Measurements from ENCODE around the gene REG3G.

REG3G gene

GRCh38 chr2:79004680-79005079, 20.8 kb upstream of the REG3G start:
- POLR2A ChIA-PET: interaction anchor here (1.1 kb wide), 1 partner anchor 10 kb away, joined by 3 read pairs; no protein-coding TSS in a partner anchor
- no peak for DNase-seq (ENCODE audit: extremely low spot score)
- CTCF ChIA-PET: interaction anchor here (0.6 kb wide), 1 partner anchor 1008 kb away, joined by 5 read pairs; no protein-coding TSS in a partner anchor
- TF ChIP-seq ARNT (IDR thresholded peaks at IDR 0.05) (no peak), ELF4 (IDR thresholded peaks at IDR 0.05) (no peak), PKNOX1 (IDR thresholded peaks at IDR 0.05) (no peak)

- ChIA-PET CTCF (interaction anchor here (0.6 kb wide), 1 partner anchor 1009 kb away, joined by 5 read pairs; no protein-coding TSS in a partner anchor), POLR2A (interaction anchor here (1.1 kb wide), 1 partner anchor 11 kb away, joined by 3 read pairs; no protein-coding TSS in a partner anchor)
- no peak for DNase-seq (ENCODE audit: extremely low spot score)
- no peak for TF ChIP-seq FOXK2 (IDR thresholded peaks at IDR 0.05)
Measured at GRCh38 chr2:79005216-79005615, 20.3 kb upstream of the REG3G start.

GRCh38 chr2:79009388-79009787, 16.1 kb upstream of the REG3G start:
- DNase-seq (ENCODE audit: extremely low spot score): no peak
- CTCF ChIA-PET: no interaction called here
- POLR2A ChIA-PET: no interaction called here
- TF ChIP-seq ELF4 (IDR thresholded peaks at IDR 0.05) (no peak), NFRKB (IDR thresholded peaks at IDR 0.05) (no peak), FOXK2 (IDR thresholded peaks at IDR 0.05) (no peak), CTBP1 (IDR thresholded peaks at IDR 0.05; ENCODE audit: borderline replicate concordance) (no peak)

GRCh38 chr2:79011496-79011895, 14.0 kb upstream of the REG3G start:
- no peak for DNase-seq (ENCODE audit: extremely low spot score)
- ChIA-PET CTCF (no interaction called here), POLR2A (no interaction called here)
- no peak for TF ChIP-seq ZNF384 (IDR thresholded peaks at IDR 0.05)
- TF ChIP-seq PKNOX1 (IDR thresholded peaks at IDR 0.05): no peak
- TF ChIP-seq FOXM1 (IDR thresholded peaks at IDR 0.05; ENCODE audit: borderline replicate concordance): no peak
- TF ChIP-seq LEF1 (IDR thresholded peaks at IDR 0.05; ENCODE audit: borderline replicate concordance): no peak
- no peak for TF ChIP-seq BHLHE40 (IDR thresholded peaks at IDR 0.05; ENCODE audit: borderline replicate concordance)
- no peak for TF ChIP-seq ELF4 (IDR thresholded peaks at IDR 0.05)
- TF ChIP-seq CTBP1 (IDR thresholded peaks at IDR 0.05; ENCODE audit: borderline replicate concordance): no peak
- no peak for TF ChIP-seq NFRKB (IDR thresholded peaks at IDR 0.05)
- TF ChIP-seq HDGF (IDR thresholded peaks at IDR 0.05; ENCODE audit: borderline replicate concordance): no peak
- no peak for TF ChIP-seq SP1 (IDR thresholded peaks at IDR 0.05)
- no peak for TF ChIP-seq FOXK2 (IDR thresholded peaks at IDR 0.05)
- no peak for TF ChIP-seq L3MBTL2 (conservative IDR thresholded peaks at IDR 0.05)

- no peak for DNase-seq (ENCODE audit: extremely low spot score)
- POLR2A ChIA-PET: no interaction called here
- TF ChIP-seq FOXA1 (IDR thresholded peaks at IDR 0.05) (no peak), ELF4 (IDR thresholded peaks at IDR 0.05) (no peak), LEF1 (IDR thresholded peaks at IDR 0.05; ENCODE audit: borderline replicate concordance) (no peak), HDGF (IDR thresholded peaks at IDR 0.05; ENCODE audit: borderline replicate concordance) (no peak), SP1 (IDR thresholded peaks at IDR 0.05) (no peak), SUZ12 (IDR thresholded peaks at IDR 0.05) (no peak), ARNT (IDR thresholded peaks at IDR 0.05) (no peak), L3MBTL2 (conservative IDR thresholded peaks at IDR 0.05) (no peak), TARDBP (IDR thresholded peaks at IDR 0.05) (no peak), BHLHE40 (IDR thresholded peaks at IDR 0.05; ENCODE audit: borderline replicate concordance) (no peak)
- CTCF ChIA-PET: no interaction called here
Measured at GRCh38 chr2:79013629-79014028, 11.9 kb upstream of the REG3G start.

- ChIA-PET CTCF (no interaction called here), POLR2A (no interaction called here)
- TF ChIP-seq L3MBTL2 (conservative IDR thresholded peaks at IDR 0.05) (no peak), HDGF (IDR thresholded peaks at IDR 0.05; ENCODE audit: borderline replicate concordance) (no peak), FOXM1 (IDR thresholded peaks at IDR 0.05; ENCODE audit: borderline replicate concordance) (no peak), SP1 (IDR thresholded peaks at IDR 0.05) (no peak)
- DNase-seq (ENCODE audit: extremely low spot score): no peak
Measured at GRCh38 chr2:79016342-79016741, 9.2 kb upstream of the REG3G start.

- TF ChIP-seq FOXA1 (IDR thresholded peaks at IDR 0.05) (no peak), HDGF (IDR thresholded peaks at IDR 0.05; ENCODE audit: borderline replicate concordance) (no peak), PKNOX1 (IDR thresholded peaks at IDR 0.05) (no peak), FOXK2 (IDR thresholded peaks at IDR 0.05) (no peak), TARDBP (IDR thresholded peaks at IDR 0.05) (no peak), FOXM1 (IDR thresholded peaks at IDR 0.05; ENCODE audit: borderline replicate concordance) (no peak)
- ChIA-PET CTCF (no interaction called here), POLR2A (no interaction called here)
- DNase-seq (ENCODE audit: extremely low spot score): no peak
Measured at GRCh38 chr2:79026061-79026460, 559 bp downstream of the REG3G start.

- POLR2A ChIA-PET: no interaction called here
- no peak for DNase-seq (ENCODE audit: extremely low spot score)
- no peak for TF ChIP-seq HDGF (IDR thresholded peaks at IDR 0.05; ENCODE audit: borderline replicate concordance)
- TF ChIP-seq FOXA1 (IDR thresholded peaks at IDR 0.05): no peak
- no peak for TF ChIP-seq LEF1 (IDR thresholded peaks at IDR 0.05; ENCODE audit: borderline replicate concordance)
- no peak for TF ChIP-seq ELF4 (IDR thresholded peaks at IDR 0.05)
- TF ChIP-seq BHLHE40 (IDR thresholded peaks at IDR 0.05; ENCODE audit: borderline replicate concordance): no peak
- no peak for TF ChIP-seq TARDBP (IDR thresholded peaks at IDR 0.05)
- no peak for TF ChIP-seq PKNOX1 (IDR thresholded peaks at IDR 0.05)
- no peak for TF ChIP-seq ZNF384 (IDR thresholded peaks at IDR 0.05)
- TF ChIP-seq SUZ12 (IDR thresholded peaks at IDR 0.05): no peak
- no peak for TF ChIP-seq NFRKB (IDR thresholded peaks at IDR 0.05)
- TF ChIP-seq SP1 (IDR thresholded peaks at IDR 0.05): no peak
- CTCF ChIA-PET: interaction anchor here (0.7 to 2.1 kb wide), 2 partner anchors 180 to 191 kb away, joined by 3 to 11 read pairs; no protein-coding TSS in a partner anchor
Measured at GRCh38 chr2:79039944-79040343, 14.4 kb downstream of the REG3G start.
